KMS-11 (cell line): ENCODE data around the gene RAB35.
A peak's percentile ranks its signal among the peaks of the same experiment; 100 is the strongest.

Source experiments
- H2AFZ ChIP-seq: fragments of 200-600 bp; sonication (generic); 2 replicates; pipeline ENCODE4 v1.6.1; 2016; ENCODE audit warnings: antibody characterized with exemption, mixed run types, low read depth
- H3K27ac ChIP-seq: fragments of 200-600 bp; sonication (generic); 2 replicates; pipeline ENCODE4 v1.6.1; 2016; ENCODE audit warnings: mild to moderate bottlenecking, mixed run types
- H3K27me3 ChIP-seq: fragments of 200-600 bp; sonication (generic); 2 replicates; pipeline ENCODE4 v1.6.1; 2017; ENCODE audit warnings: mild to moderate bottlenecking, low read depth, mixed run types, moderate library complexity; ENCODE audit not compliant: insufficient read depth
- H3K36me3 ChIP-seq: fragments of 200-600 bp; sonication (generic); 2 replicates; pipeline ENCODE4 v1.6.1; 2017; ENCODE audit warnings: mild to moderate bottlenecking, mixed run types; ENCODE audit not compliant: insufficient read depth
- H3K4me1 ChIP-seq: fragments of 200-600 bp; sonication (generic); 2 replicates; pipeline ENCODE4 v1.6.1; 2016; ENCODE audit warnings: mild to moderate bottlenecking, low read depth, mixed run types; ENCODE audit not compliant: poor library complexity, severe bottlenecking
- H3K4me2 ChIP-seq: fragments of 200-600 bp; sonication (generic); 2 replicates; pipeline ENCODE4 v1.7.0; 2016; ENCODE audit warnings: mild to moderate bottlenecking, mixed run types
- H3K4me3 ChIP-seq: fragments of 200-600 bp; sonication (generic); IDR thresholded peaks from 2 replicates; pipeline ENCODE4 v1.6.1; 2017; ENCODE audit warnings: low read depth, low read length, mixed read lengths; ENCODE audit not compliant: insufficient read depth
- H3K79me2 ChIP-seq: fragments of 200-600 bp; sonication (generic); 2 replicates; pipeline ENCODE4 v1.6.1; 2016; ENCODE audit warnings: low read depth, mixed run types; ENCODE audit not compliant: insufficient read depth
- H3K9ac ChIP-seq: fragments of 200-600 bp; sonication (generic); 2 replicates; pipeline ENCODE4 v1.6.1; 2016; ENCODE audit warnings: mild to moderate bottlenecking, mixed run types
- H4K20me1 ChIP-seq: fragments of 200-600 bp; sonication (generic); 2 replicates; pipeline ENCODE4 v1.6.1; 2016; ENCODE audit warnings: mild to moderate bottlenecking, mixed run types; ENCODE audit not compliant: insufficient read depth
- TF ChIP-seq, protein P1 (sequence below): fragments of 200-600 bp; sonication (generic); conservative IDR thresholded peaks from 2 replicates; pipeline ENCODE4 v1.6.1; 2017; ENCODE audit warnings: low read depth, mild to moderate bottlenecking, antibody characterized with exemption, low read length, moderate library complexity, mixed read lengths

RAB35 gene

DNA sequence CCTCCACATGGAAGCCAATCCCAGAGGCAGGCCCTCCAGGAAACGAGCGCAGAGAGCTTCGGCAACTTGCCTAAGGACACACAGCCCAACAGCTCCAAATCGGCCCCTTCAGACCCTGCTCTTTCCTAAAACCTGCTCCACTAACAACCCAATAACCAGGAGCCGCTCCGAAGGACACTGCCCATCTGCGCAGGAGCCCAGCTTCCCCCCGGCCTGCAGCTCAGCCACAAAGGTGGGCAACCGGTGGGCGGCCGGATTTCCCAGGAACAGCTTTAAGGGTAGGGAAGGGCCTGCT, 13.6 kb downstream of the RAB35 start:
- H3K4me3 ChIP-seq = no peak overlapping the region
- peaks cover 29% of the 10 kb centered on the region for H3K4me1 ChIP-seq
- H3K79me2 ChIP-seq = peaks cover 27% of the 10 kb centered on the region; the same call in 1 of the 2 replicates
- no peak overlapping the region for H3K27ac ChIP-seq
- TF ChIP-seq, protein P1, sequence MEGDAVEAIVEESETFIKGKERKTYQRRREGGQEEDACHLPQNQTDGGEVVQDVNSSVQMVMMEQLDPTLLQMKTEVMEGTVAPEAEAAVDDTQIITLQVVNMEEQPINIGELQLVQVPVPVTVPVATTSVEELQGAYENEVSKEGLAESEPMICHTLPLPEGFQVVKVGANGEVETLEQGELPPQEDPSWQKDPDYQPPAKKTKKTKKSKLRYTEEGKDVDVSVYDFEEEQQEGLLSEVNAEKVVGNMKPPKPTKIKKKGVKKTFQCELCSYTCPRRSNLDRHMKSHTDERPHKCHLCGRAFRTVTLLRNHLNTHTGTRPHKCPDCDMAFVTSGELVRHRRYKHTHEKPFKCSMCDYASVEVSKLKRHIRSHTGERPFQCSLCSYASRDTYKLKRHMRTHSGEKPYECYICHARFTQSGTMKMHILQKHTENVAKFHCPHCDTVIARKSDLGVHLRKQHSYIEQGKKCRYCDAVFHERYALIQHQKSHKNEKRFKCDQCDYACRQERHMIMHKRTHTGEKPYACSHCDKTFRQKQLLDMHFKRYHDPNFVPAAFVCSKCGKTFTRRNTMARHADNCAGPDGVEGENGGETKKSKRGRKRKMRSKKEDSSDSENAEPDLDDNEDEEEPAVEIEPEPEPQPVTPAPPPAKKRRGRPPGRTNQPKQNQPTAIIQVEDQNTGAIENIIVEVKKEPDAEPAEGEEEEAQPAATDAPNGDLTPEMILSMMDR = no peak
- H2AFZ ChIP-seq = no peak overlapping the region
- no peaks in the 10 kb centered on the region for H4K20me1 ChIP-seq
- no peak overlapping the region for H3K9ac ChIP-seq
- no peaks in the 10 kb centered on the region for H3K27me3 ChIP-seq
- no peak overlapping the region for H3K4me2 ChIP-seq
- H3K36me3 ChIP-seq = no peaks in the 10 kb centered on the region

DNA sequence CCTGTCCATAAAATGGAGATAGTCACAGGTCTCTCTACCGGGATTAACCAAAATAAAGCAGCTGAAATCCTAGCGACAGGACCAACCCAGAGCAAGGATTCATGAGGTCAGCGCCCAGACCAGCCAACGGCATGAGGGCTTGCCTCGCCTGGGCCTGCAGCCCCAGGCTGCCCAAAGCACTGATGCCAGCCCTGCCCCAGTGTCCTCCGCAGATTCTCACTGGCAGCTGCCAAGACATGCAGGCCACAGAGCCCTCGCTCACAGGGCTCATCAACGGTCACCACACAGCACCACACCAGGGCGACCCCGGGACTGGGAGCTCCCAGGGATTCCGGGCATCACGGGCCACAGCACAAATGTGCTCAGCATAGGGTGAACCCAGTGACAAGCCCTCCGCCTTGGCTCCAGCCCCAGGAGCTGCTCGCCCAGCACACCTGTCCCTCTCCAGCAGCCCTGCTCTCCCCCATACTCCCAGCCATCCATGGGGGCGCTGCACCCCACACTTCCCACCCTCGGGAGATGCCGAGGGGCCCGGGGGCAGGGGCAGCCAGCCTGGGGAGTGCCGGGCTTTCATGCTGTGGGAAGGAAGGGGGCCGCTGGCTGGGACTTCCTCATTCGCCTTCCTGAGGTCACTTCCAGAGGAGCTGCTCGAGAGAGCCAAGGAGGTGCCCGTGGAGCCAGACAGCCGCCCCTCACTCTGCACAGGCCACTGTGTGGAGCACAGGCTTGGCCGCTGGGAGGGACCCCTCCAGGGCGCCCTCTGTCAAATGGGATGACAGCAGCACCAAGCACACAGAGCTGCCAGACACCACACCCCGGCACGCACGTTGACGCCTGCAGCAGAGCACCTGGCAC, 14.1 kb downstream of the RAB35 start:
- no peaks in the 10 kb centered on the region for H3K27me3 ChIP-seq
- no peak overlapping the region for H3K4me3 ChIP-seq
- peaks cover 29% of the 10 kb centered on the region for H3K4me1 ChIP-seq
- peaks cover 23% of the 10 kb centered on the region; the same call in 1 of the 2 replicates for H3K79me2 ChIP-seq
- peak overlapping the region; percentile 49; the same call in 1 of the 2 replicates for H3K9ac ChIP-seq
- peak overlapping the region; percentile 82 for H3K4me2 ChIP-seq
- H2AFZ ChIP-seq = no peak overlapping the region
- H3K36me3 ChIP-seq = no peaks in the 10 kb centered on the region
- no peaks in the 10 kb centered on the region for H4K20me1 ChIP-seq
- TF ChIP-seq, protein P1 = no peak
- peak overlapping the region; percentile 75; the same call in 1 of the 2 replicates for H3K27ac ChIP-seq

DNA sequence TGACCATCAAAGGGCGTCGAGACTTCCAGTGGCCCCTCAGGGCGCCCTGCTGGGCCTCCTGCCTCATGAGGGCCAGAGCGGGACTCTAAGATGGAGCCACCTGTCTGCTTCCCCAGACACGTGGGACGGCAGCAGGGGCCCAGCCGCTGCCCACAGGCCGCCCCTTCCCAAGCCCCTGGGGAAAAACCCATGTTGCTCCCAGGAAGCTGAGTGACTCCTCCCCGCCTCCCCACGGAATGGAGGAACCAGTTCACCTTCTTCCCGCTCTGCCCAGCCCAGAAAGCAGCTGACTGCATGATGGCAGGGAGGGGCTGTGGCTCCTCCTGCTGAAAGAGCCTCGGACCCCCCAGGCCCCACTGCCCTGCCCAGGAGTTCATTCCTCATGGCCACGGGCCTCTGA, 14.9 kb downstream of the RAB35 start:
- Histone ChIP-seq H3K4me3 (no peak overlapping the region), H3K4me2 (peak overlapping the region; percentile 82), H3K36me3 (no peaks in the 10 kb centered on the region), H4K20me1 (no peaks in the 10 kb centered on the region), H3K79me2 (peaks cover 19% of the 10 kb centered on the region; the same call in 1 of the 2 replicates), H3K27me3 (no peaks in the 10 kb centered on the region), H3K9ac (peak overlapping the region; percentile 49; the same call in 1 of the 2 replicates), H2AFZ (no peak overlapping the region; the same call in 1 of the 2 replicates), H3K27ac (peak overlapping the region; percentile 75), H3K4me1 (peaks cover 29% of the 10 kb centered on the region)
- TF ChIP-seq, protein P1 = no peak

DNA sequence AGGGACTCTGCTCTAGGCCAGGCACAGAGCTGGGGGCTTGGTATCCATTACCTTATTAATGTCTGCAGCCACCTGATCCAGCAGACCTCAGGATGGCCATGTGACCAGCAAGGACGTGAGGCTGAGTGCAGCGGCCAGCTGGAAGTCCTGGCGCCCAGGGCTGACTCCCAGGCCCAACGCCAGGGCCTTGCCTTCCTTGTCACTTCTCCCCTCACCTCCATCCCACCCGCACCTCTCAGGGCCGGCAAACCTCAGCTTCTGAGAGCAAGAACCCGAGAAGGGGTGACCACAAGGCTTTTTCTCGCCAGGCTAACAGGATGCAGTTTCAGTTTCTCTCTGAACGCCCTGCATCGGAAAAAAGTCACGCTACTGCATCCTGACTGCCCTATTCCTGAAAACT, 15.4 kb downstream of the RAB35 start:
- Histone ChIP-seq H3K4me3 (no peak overlapping the region), H3K4me2 (peak overlapping the region; percentile 82), H3K36me3 (no peaks in the 10 kb centered on the region), H3K4me1 (peaks cover 29% of the 10 kb centered on the region), H3K9ac (peak overlapping the region; percentile 49; the same call in 1 of the 2 replicates), H3K27me3 (no peaks in the 10 kb centered on the region), H3K79me2 (peaks cover 19% of the 10 kb centered on the region; the same call in 1 of the 2 replicates), H4K20me1 (no peaks in the 10 kb centered on the region), H2AFZ (no peak overlapping the region), H3K27ac (peak overlapping the region; percentile 75)
- TF ChIP-seq, protein P1 = no peak
